Skeletal muscle cell (primary cell): ENCODE data around the gene CRB1.

ENCODE experiments used
- DNase-seq: peaks from one replicate; pipeline ENCODE4 v3.0.0-alpha.2; 2010; ENCODE audit warnings: low read depth
- H3K4me3 ChIP-seq: 2 replicates; pipeline ENCODE4 v1.5.1; 2011; ENCODE audit warnings: low read depth, mild to moderate bottlenecking, control low read depth, low read length, moderate library complexity

CRB1 gene

GRCh38 chr1:197438010-197438790 lies 170.1 kb downstream of the CRB1 start:
- no peak overlapping the region for H3K4me3 ChIP-seq
- no peak for DNase-seq

DNA sequence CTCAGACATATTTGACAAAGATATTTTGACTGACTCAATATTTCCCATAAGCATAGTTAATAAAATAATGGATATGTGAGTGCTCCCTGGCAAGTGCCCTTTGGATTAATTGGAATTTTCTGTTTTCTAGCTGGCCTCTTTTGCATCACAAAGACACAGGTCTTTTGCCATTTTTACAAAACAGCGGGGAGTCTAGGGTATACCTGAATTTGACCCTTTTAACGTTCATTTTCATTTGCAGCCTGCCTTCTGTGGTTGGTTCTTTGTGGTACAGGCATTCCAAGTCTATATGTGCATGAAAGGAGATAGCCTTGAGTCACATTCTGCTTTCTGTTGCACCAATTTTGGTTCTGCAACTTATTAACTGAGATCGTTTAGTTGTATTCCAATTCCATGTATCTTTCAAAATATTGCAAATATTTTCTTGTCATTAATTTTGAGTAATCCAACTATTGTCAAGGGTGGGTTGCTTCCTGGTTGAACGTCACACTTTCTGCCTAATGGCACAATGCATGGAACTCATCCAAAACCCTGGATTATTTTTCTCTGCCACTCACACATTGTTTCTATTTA lies 171.7 kb downstream of the CRB1 start:
- H3K4me3 ChIP-seq: no peak overlapping the region
- DNase-seq: no peak

- DNase-seq: no peak
- no peak overlapping the region for H3K4me3 ChIP-seq
Observed at GRCh38 chr1:197440715-197441114, 172.7 kb downstream of the CRB1 start.

GRCh38 chr1:197441999-197442414 lies 174.0 kb downstream of the CRB1 start:
- DNase-seq: peak; percentile 94
- no peak overlapping the region for H3K4me3 ChIP-seq

DNA sequence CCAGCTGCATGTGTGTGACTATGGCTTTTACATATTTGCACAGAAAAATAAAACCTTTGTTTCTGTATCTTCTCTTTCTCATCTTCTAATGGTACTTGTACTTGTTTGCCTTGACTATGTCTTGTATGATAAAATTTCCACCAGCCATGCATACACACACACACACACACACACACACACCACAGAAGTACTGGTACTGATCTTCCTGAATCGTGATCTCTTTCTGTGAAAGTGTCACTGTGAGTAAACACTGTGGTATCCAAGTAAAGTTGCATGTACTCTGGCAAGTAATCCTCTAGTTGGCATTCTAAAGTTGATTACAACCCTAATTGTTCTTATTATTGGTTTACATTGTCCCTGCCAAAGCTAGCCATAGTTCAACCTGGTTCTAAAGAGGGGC lies 176.7 kb downstream of the CRB1 start:
- no peak overlapping the region for H3K4me3 ChIP-seq
- no peak for DNase-seq

GRCh38 chr1:197448121-197448779 lies 180.2 kb downstream of the CRB1 start:
- H3K4me3 ChIP-seq: no peak overlapping the region
- DNase-seq: no peak

- no peak overlapping the region for H3K4me3 ChIP-seq
- DNase-seq: peak; percentile 91
Observed at GRCh38 chr1:197451381-197451780, 183.3 kb downstream of the CRB1 start.

DNA sequence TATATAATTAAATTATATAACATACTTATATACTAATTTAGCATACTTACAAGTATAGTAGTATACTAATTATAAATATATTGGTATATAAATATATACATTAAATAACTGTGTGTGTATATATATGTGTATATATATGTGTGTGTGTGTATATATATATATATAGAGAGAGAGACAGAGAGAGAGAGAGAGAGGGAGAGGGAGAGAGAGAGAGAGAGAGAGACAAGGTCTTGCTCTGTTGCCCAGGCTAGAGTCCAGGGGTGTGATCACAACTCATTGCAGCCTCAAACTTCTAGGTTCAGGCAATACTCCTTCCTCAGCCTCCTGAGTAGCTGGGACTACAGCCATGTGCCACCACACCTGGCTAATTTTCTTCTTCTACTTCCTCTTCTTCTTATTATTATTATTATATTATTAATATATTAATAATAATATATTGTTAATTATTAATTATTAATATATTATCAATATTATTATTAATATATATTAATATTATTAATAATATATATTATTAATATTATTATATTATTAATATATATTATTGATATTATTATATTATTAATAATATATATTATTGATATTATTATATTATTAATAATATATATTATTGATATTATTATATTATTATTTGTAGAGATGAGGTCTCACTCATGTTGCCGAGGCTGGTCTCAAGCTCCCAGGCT lies 185.5 kb downstream of the CRB1 start:
- H3K4me3 ChIP-seq: no peak overlapping the region
- no peak for DNase-seq

DNA sequence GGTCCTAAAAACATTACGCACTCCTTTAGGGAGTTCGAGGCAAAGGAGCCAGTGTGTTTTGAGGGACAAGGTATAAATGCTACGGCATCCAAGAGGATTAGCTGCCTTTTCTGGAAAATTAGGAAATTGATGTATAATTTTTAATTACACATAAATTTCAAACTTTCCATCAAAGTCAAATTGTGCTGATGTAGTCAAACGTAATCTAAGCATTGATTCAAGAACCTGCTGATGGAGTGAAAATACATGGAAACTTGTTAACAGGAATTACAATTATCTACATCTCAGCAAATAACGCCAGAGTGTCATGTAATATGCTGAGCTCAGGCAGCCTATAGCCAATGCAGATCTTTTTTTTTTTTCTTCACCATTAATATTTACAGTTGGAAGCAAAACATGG lies 194.5 kb downstream of the CRB1 start:
- DNase-seq: no peak
- no peak overlapping the region for H3K4me3 ChIP-seq

- no peak overlapping the region for H3K4me3 ChIP-seq
- DNase-seq: no peak
Observed at GRCh38 chr1:197463142-197463541, 195.1 kb downstream of the CRB1 start.

- no peak overlapping the region for H3K4me3 ChIP-seq
- DNase-seq: peak; percentile 97
Observed at GRCh38 chr1:197464044-197464443, 196.0 kb downstream of the CRB1 start.

GRCh38 chr1:197465528-197466327 lies 197.7 kb downstream of the CRB1 start:
- DNase-seq: no peak
- H3K4me3 ChIP-seq: no peak overlapping the region

DNA sequence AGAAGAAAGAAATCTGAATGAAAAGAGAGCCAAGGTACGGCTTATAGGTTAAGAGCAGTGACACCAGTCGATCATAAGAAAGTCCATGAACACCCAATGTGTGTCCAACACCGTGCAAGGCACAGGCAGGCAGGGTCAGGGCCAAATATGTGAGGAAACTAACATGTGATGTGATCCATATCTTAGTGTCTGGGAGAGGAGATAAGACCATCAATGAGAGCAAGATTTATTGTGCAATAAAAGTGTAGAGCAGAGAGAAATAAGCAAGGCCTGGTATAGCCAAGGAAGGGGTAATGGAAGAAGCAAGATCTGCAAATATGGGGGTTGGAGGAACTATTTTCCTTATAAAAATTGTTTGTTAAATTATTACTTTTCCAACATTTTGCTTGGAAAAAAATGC lies 198.8 kb downstream of the CRB1 start:
- H3K4me3 ChIP-seq: no peak overlapping the region
- no peak for DNase-seq

GRCh38 chr1:197467881-197468280 lies 199.8 kb downstream of the CRB1 start:
- no peak overlapping the region for H3K4me3 ChIP-seq
- peak; percentile 56 for DNase-seq

DNA sequence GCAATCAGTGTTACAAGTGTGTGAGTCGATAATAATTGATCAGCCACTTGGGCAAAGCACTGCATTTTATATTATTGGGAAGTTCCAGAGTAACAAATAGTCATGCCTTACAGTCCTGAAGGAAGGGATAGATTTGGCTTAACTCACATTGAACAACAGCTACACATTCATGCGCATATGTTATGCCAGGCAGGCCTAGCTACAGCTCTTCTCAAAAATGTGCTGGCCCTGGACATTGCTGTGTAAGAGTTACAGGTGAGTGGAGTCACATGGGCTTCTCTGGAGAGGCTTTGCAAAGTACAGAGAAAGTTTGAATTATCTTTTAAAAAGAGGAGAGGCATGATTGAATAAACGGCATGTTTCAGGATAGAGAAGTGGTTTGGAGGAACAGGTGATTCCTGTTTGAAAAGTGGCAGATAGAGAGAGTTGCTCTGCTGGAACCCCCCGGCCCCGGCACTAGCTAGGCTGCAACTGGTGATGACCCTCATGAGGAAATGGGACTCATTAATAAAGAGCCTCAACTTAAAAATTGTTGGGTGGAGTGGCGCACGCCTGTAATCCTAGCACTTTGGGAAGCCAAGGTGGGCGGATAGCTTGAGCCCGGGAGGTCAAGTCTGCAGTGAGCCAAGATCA lies 200.6 kb downstream of the CRB1 start:
- no peak overlapping the region for H3K4me3 ChIP-seq

DNA sequence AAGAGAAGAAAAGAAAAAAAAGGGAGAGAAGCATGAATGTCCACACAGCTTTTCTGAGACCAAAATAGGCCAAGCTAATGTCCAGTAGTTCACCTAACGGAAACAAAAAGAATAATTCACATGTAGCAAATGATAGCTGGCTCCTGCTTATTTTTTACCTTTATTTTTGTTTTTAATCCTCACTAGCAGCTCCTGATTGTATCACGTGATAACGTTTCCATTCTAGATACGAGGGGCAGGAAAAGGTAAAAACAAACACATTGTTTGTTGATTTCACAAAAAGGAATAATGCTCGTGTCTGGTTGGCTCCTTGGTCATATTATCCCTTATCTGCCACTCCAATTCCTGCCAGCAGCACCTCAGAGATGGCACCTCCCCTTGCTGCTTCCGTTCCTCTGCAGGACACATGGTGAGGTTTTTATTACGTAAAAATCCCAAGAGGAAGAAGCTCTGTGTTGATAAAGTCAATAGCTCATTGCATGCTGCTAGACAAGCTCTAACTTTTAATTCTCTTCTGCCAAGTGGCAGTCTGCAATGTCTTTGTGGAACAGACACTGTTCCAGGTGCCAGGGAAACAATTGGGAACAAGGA lies 201.7 kb downstream of the CRB1 start:
- DNase-seq: no peak
- no peak overlapping the region for H3K4me3 ChIP-seq

More for the DNA sequence above, 200.6 kb downstream of the CRB1 start:
- DNase-seq: no peak

GRCh38 chr1:197470330-197470729 lies 202.3 kb downstream of the CRB1 start:
- DNase-seq: no peak
- H3K4me3 ChIP-seq: no peak overlapping the region

DNA sequence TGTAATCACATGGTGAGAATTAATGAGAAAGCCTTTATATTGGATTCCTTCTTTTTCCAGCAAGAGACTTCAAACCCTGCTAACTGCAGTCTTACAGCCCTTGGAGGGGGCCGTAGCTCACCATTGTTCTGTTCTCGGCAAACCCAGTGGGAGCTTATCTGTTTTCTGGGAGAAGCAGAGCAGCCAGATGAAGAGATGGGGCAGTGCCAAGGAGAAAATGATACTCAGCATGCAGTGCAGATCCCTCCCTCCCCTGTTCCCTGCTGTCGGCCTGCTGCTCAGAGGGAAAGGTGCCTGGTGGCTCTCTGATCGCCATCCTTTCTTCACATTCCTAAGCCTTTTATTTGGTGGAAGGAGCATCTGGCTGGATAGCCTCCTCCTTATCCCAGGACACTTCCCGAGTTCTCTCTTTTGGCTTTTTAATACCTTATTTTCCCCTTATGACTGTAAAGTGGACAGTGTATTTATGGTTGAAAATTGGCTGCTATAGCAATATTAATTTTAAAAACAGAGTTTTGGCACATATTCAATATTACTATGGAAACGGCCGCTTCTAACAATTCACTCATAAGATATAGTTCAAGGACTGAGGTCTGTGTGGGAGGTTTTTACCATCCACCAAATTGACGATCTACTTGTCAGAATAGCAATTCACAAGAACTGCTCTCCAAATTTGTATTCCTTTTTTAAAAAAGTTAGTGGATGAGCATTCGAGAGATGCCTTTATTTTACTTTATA lies 203.4 kb downstream of the CRB1 start:
- DNase-seq: no peak
- H3K4me3 ChIP-seq: no peak overlapping the region
